Mucosa of descending colon (tissue), 3 donors: Measurements from ENCODE around the gene ZNF57. TPM values are rescaled to one million over a fixed set of nuclear protein-coding genes. Genes with fewer than 3 reads are reported as not detected.
A peak's percentile ranks its signal among the peaks of the same experiment; 100 is the strongest.
"Not testable (repeated sequence)": the region's sequence is repeated elsewhere in the genome, so short reads cannot be mapped to it uniquely, and the experiment has no call there.

ENCODE experiments used
- ATAC-seq: fragments of 200-7000 bp; cut with Tn5 transposase; one replicate; pipeline ENCODE4 v1.9.1; 2020; ENCODE audit warnings: mild to moderate bottlenecking, moderate library complexity
- DNase-seq, 3 donors: peaks; one replicate each; pipeline ENCODE4 v3.0.0-alpha.2; 2020
- H3K36me3 ChIP-seq: fragments of 200-600 bp; one replicate; pipeline ENCODE4 v1.8.0; 2021; ENCODE audit warnings: low read depth, mild to moderate bottlenecking
- H3K4me1 ChIP-seq: fragments of 200-600 bp; one replicate; pipeline ENCODE4 v1.8.0; 2021; ENCODE audit warnings: low read depth, mild to moderate bottlenecking
- H3K4me3 ChIP-seq: fragments of 200-600 bp; one replicate; pipeline ENCODE4 v1.8.0; 2021; ENCODE audit warnings: mild to moderate bottlenecking
- H3K9me3 ChIP-seq: fragments of 200-600 bp; one replicate; pipeline ENCODE4 v1.8.0; 2021; ENCODE audit warnings: mild to moderate bottlenecking
- intact Hi-C, 2 donors: fragments of 100-400 bp; cut with DNase I in 1 of 2; cut with micrococcal nuclease in 1 of 2; formaldehyde crosslinking; loops; one replicate each; pipeline versions ENCODE4 v1.11.0 to v1.11.1; 2022; cut with DNase I, micrococcal nuclease
- total RNA-seq, 3 donors: library from RNA; stranded (reverse); fragmentation: NEBNext Ultra II Directional in 2 of 3; extraction: Animal tissue kit (Norgen Biotek cat#: 25700) in 2 of 3; gene quantifications; one replicate each; pipeline versions ENCODE4 v1.2.1 to v1.2.4, GENCODE V29; 2021 to 2023
- TF ChIP-seq, protein P1 (sequence below): fragments of 200-600 bp; IDR thresholded peaks from one replicate; pipeline ENCODE4 v1.8.0; 2022; ENCODE audit warnings: antibody characterized with exemption, mild to moderate bottlenecking
- donor health status: DM: no; HTN: no; CAD: no; lungs with moderate emphysema.
- donor health status: DM: no; HTN: no; CAD: no.
- donor health status: DM: no; HTN: yes; CAD: no.

Gene ZNF57
- total RNA-seq, 3 donors from 2014 or later = 8.9 to 19.1 (median 14.4) TPM

DNA sequence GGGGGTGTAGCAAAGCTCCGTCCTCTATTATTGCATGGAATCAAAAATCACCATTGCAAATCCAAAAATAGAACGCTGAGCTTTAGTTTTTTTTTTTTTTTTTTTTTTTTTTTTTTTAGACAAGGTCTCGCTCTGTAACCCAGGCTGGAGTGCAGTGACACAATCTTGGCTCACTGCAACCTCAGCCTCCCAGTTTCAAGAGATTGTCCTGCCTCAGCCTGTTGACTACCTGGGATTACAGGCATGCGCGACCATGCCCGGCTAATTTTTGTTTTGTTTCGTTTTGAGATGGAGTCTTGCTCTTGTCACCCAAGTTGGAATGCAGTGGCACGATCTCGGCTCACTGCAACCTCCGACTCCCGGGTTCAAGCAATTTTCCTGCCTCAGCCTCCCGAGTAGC is 59.4 kb downstream of the ZNF57 start:
- Histone ChIP-seq H3K9me3 (no peaks in the 10 kb centered on the region), H3K4me1 (no peaks in the 10 kb centered on the region), H3K4me3 (no peak overlapping the region), H3K36me3 (no peaks in the 10 kb centered on the region)
- ATAC-seq (no peak), DNase-seq (no peak)
- intact Hi-C loops = loop anchor here (10.0 kb wide), 2 partner anchors 145 to 205 kb away; no protein-coding TSS in a partner anchor
- TF ChIP-seq, protein P1, sequence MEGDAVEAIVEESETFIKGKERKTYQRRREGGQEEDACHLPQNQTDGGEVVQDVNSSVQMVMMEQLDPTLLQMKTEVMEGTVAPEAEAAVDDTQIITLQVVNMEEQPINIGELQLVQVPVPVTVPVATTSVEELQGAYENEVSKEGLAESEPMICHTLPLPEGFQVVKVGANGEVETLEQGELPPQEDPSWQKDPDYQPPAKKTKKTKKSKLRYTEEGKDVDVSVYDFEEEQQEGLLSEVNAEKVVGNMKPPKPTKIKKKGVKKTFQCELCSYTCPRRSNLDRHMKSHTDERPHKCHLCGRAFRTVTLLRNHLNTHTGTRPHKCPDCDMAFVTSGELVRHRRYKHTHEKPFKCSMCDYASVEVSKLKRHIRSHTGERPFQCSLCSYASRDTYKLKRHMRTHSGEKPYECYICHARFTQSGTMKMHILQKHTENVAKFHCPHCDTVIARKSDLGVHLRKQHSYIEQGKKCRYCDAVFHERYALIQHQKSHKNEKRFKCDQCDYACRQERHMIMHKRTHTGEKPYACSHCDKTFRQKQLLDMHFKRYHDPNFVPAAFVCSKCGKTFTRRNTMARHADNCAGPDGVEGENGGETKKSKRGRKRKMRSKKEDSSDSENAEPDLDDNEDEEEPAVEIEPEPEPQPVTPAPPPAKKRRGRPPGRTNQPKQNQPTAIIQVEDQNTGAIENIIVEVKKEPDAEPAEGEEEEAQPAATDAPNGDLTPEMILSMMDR = no peak

DNA sequence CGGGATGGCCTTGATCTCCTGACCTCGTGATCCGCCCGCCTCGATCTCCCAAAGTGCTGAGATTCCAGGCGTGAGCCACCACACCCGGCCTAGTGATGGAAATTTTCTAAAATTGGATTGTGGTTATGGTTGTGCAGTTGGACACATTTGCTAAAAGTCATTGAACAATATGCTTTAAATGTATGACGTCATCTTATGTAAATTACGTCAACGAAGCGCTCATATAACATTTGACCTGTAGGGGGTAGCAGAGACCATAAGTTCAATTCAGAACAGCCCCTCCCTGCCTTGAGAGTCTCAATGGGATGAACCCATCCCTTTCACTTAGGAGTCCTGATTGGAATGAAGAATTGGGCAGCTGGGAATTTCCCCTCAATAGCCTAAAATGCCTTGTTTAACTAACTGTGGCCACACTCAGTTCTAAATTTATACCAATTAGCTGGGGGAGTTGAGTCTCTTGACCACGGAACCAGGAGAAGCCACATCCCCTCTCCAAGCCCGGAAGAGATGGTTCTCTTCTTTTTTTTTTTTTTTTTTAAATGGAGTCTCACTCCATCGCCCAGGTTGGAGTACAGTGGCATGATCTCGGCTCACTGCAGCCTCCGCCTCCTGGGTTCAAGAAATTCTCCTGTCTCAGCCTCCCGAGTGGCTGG is 61.4 kb downstream of the ZNF57 start:
- Histone ChIP-seq H3K4me3 (no peak overlapping the region), H3K9me3 (no peaks in the 10 kb centered on the region), H3K4me1 (no peaks in the 10 kb centered on the region), H3K36me3 (no peaks in the 10 kb centered on the region)
- TF ChIP-seq, protein P1 = peak; percentile 35
- peak in 1 of 3 donors; percentile 75 for DNase-seq
- ATAC-seq = peak; percentile 75
- intact Hi-C loops = loop anchor here (10.0 kb wide), 2 partner anchors 143 to 203 kb away; no protein-coding TSS in a partner anchor

DNA sequence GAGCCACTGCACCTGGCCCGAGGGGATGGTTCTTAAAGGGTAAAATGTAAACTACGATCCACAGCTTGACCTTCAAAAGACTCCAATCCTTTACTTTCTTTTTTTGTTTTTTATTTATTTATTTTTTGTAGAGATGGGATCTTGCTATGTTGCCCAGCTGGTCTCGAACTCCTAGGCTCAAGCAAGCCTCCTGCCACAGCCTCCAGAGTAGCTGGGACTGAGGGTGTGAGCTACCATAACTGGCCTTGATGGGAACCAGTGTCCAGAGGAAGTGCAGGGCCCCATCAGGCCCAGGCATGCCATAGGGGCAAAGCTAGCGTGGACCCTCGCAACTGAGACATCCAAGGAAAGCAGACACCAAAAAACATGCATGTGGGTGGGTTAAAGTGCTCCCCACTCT is 62.4 kb downstream of the ZNF57 start:
- TF ChIP-seq, protein P1 = no peak
- Histone ChIP-seq H3K4me1 (no peaks in the 10 kb centered on the region), H3K9me3 (no peaks in the 10 kb centered on the region), H3K4me3 (no peak overlapping the region), H3K36me3 (no peaks in the 10 kb centered on the region)
- DNase-seq (no peak), ATAC-seq (no peak)
- intact Hi-C loops = loop anchor here (10.0 kb wide), 2 partner anchors 142 to 202 kb away; no protein-coding TSS in a partner anchor

DNA sequence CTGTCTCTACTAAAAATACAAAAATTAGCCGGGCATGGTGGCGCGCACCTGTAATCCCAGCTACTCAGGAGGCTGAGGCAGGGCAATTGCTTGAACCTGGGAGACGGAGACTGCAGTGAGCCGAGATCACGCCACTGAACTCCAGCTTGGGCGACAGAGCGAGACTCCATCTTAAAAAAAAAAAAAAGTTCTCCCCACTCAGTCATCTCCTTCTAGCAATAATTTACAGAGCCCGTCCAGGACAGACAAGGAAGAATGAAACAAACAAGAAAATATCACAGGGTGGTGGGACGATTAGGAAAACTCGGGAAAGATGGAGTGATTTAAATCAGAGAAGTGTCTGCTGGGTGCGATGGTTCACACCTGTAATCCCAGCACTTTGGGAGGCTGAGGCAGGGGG is 62.9 kb downstream of the ZNF57 start:
- intact Hi-C loops = loop anchor here (10.0 kb wide), 2 partner anchors 141 to 201 kb away; no protein-coding TSS in a partner anchor
- H3K36me3 ChIP-seq, H3K4me3 ChIP-seq, DNase-seq, H3K4me1 ChIP-seq, ATAC-seq, H3K9me3 ChIP-seq: not testable (repeated sequence)

DNA sequence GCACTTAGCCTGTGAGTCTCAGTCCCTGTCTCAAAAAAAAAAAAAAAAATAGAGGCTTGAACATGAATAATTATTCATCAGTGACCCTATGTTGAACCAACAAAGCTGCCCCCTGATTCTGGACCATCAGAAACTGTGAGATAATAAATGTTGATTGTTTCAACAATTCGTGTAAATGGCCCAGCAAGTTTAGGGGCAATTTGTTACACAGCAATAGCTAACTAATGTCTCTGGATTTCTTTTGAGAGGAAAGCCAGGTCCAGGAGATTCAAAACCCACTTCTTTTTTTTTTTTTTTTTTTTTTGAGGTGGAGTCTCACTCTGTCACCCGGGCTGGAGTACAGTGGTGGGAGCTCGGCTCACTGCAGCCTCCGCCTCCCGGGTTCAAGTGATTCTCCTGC is 64.1 kb downstream of the ZNF57 start:
- ATAC-seq (no peak), DNase-seq (no peak)
- Histone ChIP-seq H3K4me1 (peaks cover 3% of the 10 kb centered on the region), H3K9me3 (no peaks in the 10 kb centered on the region), H3K4me3 (no peak overlapping the region), H3K36me3 (no peaks in the 10 kb centered on the region)
- intact Hi-C loops = loop anchor here (10.0 kb wide), 2 partner anchors 140 to 200 kb away; no protein-coding TSS in a partner anchor
- TF ChIP-seq, protein P1 = no peak

DNA sequence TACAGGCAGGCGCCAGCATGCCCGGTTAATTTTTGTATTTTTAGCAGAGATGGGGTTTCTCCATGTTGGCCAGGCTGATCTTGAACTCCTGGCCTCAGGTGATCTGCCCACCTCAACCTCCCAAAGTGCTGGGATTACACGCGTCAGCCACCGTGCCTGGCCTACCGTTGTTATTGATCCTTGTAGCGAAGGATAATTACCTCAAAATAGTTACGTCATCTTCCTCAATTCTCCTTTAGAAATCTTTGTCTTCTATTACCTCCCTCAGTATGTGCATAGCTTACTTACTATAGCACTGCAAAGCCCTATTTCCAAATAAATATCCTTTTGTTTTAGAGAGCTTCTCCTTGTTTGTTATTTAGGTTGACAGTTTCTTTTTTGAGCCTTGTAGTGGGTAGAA is 67.2 kb downstream of the ZNF57 start:
- Histone ChIP-seq H3K4me3 (no peak overlapping the region), H3K4me1 (peaks cover 3% of the 10 kb centered on the region), H3K36me3 (no peaks in the 10 kb centered on the region), H3K9me3 (no peaks in the 10 kb centered on the region)
- no peak for ATAC-seq
- intact Hi-C loops = loop anchor here (10.0 kb wide), 2 partner anchors 137 to 197 kb away; no protein-coding TSS in a partner anchor
- TF ChIP-seq, protein P1 = no peak
- DNase-seq = no peak
